ENCODE measurements around the gene KCNK1.

The KCNK1 gene

DNA sequence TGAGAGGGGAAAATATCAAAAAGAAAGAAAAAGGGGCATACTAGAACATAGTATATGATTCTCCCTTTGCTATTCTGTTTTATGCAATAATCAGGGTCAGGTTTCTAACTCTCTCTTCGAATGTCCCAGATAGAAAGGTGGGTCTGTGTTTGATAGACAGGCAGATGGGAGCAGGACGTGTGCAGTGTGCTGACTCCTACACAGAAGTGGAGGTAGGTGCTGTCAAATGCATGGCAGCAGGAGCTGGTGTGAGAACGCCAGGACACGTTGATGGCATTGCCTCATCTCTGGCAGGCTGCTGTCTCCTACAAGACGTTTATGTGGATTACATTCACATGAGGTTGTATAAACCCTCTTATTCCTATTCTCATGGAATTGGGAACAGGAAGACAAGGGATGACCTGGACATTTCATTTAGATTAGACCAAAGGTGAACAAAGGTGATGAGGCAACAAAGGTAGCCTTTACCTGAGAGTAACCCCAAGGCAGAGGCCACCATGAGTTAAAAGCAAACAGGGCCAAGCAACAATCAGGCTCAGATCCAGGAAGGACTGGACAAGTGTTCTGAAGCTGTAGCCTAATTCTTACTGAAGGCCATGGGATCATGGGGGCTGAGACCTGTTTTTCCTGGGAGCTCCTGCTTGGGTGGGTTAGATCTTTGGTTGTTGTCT lies 37.8 kb downstream of the KCNK1 start:
- Histone ChIP-seq H4K20me1 (ENCODE audit: insufficient read depth, low read length) (no peaks in the 10 kb centered on the region), H3K9ac (ENCODE audit: low read depth, low read length) (no peak overlapping the region), H2AFZ (ENCODE audit: low read depth, low read length) (no peak overlapping the region), H3K79me2 (ENCODE audit: insufficient read depth, low read length) (no peaks in the 10 kb centered on the region), H3K27ac (ENCODE audit: low read length) (no peak overlapping the region), H3K36me3 (ENCODE audit: insufficient read depth, low read length) (no peaks in the 10 kb centered on the region), H3K27me3 (ENCODE audit: insufficient read depth, low read length, poor library complexity) (no peaks in the 10 kb centered on the region), H3K4me3 (ENCODE audit: low read depth in 1 of 2, low read length in 2 of 2) (no peak overlapping the region), H3K9me3 (ENCODE audit: insufficient read depth, low read length, severe bottlenecking) (no peaks in the 10 kb centered on the region), H3K4me2 (ENCODE audit: insufficient read depth, low read length) (no peak overlapping the region), H3K4me1 (ENCODE audit: insufficient read depth, low read length) (no peaks in the 10 kb centered on the region)
- no peak for DNase-seq
- ATAC-seq (ENCODE audit: insufficient read depth, low read depth) = no peak
- no peak for TF ChIP-seq EZH2 (IDR thresholded peaks at IDR 0.05; ENCODE audit: borderline replicate concordance, low read depth, low read length, severe bottlenecking)
- TF ChIP-seq, protein P1, sequence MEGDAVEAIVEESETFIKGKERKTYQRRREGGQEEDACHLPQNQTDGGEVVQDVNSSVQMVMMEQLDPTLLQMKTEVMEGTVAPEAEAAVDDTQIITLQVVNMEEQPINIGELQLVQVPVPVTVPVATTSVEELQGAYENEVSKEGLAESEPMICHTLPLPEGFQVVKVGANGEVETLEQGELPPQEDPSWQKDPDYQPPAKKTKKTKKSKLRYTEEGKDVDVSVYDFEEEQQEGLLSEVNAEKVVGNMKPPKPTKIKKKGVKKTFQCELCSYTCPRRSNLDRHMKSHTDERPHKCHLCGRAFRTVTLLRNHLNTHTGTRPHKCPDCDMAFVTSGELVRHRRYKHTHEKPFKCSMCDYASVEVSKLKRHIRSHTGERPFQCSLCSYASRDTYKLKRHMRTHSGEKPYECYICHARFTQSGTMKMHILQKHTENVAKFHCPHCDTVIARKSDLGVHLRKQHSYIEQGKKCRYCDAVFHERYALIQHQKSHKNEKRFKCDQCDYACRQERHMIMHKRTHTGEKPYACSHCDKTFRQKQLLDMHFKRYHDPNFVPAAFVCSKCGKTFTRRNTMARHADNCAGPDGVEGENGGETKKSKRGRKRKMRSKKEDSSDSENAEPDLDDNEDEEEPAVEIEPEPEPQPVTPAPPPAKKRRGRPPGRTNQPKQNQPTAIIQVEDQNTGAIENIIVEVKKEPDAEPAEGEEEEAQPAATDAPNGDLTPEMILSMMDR (IDR thresholded peaks at IDR 0.05; ENCODE audit: borderline replicate concordance, extremely low read depth, low read length, poor library complexity, severe bottlenecking) = no peak

DNA sequence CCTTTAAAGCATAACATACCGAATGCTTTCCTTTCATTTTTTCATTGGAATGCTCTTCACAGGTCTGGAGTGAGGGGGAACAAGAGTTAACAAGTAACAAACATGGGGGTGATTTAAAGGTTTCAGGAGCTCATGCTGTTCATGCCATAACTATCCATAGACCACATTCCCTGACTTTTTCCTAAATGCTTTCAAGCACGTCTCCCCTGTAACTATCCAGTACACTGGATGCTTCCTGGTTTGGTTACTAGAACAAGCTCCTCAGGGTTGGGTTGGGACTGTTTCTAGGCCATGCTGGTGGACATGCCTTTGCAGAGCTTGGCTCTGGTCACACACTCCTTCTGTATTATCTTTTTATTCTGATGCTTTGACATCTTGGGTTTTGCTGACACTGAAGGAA lies 38.6 kb downstream of the KCNK1 start:
- H3K4me1 ChIP-seq (ENCODE audit: insufficient read depth, low read length) = no peaks in the 10 kb centered on the region
- H3K27me3 ChIP-seq (ENCODE audit: insufficient read depth, low read length, poor library complexity) = no peaks in the 10 kb centered on the region
- ATAC-seq (ENCODE audit: insufficient read depth, low read depth) = no peak
- no peak overlapping the region for H3K9ac ChIP-seq (ENCODE audit: low read depth, low read length)
- TF ChIP-seq, protein P1 (IDR thresholded peaks at IDR 0.05; ENCODE audit: borderline replicate concordance, extremely low read depth, low read length, poor library complexity, severe bottlenecking) = no peak
- H3K27ac ChIP-seq (ENCODE audit: low read length) = no peak overlapping the region
- H3K4me2 ChIP-seq (ENCODE audit: insufficient read depth, low read length) = no peak overlapping the region
- H2AFZ ChIP-seq (ENCODE audit: low read depth, low read length) = no peak overlapping the region
- H4K20me1 ChIP-seq (ENCODE audit: insufficient read depth, low read length) = no peaks in the 10 kb centered on the region
- no peak for DNase-seq
- no peaks in the 10 kb centered on the region for H3K79me2 ChIP-seq (ENCODE audit: insufficient read depth, low read length)
- no peaks in the 10 kb centered on the region for H3K36me3 ChIP-seq (ENCODE audit: insufficient read depth, low read length)
- H3K4me3 ChIP-seq (ENCODE audit: low read depth in 1 of 2, low read length in 2 of 2) = no peak overlapping the region
- no peaks in the 10 kb centered on the region for H3K9me3 ChIP-seq (ENCODE audit: insufficient read depth, low read length, severe bottlenecking)

DNA sequence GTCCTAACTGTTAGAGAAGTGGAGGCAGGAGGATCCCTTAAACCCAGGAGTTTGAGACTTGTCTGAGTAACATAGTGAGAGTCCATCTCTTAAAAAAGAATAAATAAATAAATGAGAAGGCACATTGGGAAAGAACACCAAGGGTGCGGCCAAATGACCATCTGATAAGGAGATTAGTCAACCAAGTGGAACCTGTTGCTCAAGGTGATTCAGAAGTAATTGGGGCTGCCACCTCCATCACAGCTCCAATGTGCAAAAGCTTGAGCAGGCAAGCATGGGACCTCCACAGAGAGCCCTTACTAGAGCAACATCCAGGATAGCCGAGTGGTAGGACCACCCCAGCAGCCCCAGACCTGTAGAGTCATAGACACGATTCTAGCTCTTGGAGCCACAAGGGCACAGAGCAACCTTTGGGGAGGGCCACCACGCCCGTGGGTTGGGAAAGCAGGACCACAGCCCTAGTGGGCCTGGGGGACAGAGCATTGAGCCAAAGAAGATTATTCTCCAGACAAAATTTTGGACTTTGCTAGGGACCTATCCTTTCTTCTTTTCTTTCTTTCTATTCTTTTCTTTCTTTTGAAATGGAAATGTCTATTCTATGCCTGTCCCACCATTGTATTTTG lies 40.9 kb downstream of the KCNK1 start:
- Histone ChIP-seq H3K4me1 (ENCODE audit: insufficient read depth, low read length) (no peaks in the 10 kb centered on the region), H3K36me3 (ENCODE audit: insufficient read depth, low read length) (no peaks in the 10 kb centered on the region), H3K4me2 (ENCODE audit: insufficient read depth, low read length) (no peak overlapping the region), H3K9me3 (ENCODE audit: insufficient read depth, low read length, severe bottlenecking) (no peaks in the 10 kb centered on the region), H3K9ac (ENCODE audit: low read depth, low read length) (no peak overlapping the region), H3K4me3 (ENCODE audit: low read depth in 1 of 2, low read length in 2 of 2) (no peak overlapping the region), H3K27me3 (ENCODE audit: insufficient read depth, low read length, poor library complexity) (no peaks in the 10 kb centered on the region), H2AFZ (ENCODE audit: low read depth, low read length) (no peak overlapping the region), H3K27ac (ENCODE audit: low read length) (no peak overlapping the region), H3K79me2 (ENCODE audit: insufficient read depth, low read length) (no peaks in the 10 kb centered on the region), H4K20me1 (ENCODE audit: insufficient read depth, low read length) (no peaks in the 10 kb centered on the region)
- ATAC-seq (ENCODE audit: insufficient read depth, low read depth) = no peak
- no peak for DNase-seq
- TF ChIP-seq EZH2 (IDR thresholded peaks at IDR 0.05; ENCODE audit: borderline replicate concordance, low read depth, low read length, severe bottlenecking) = no peak
- TF ChIP-seq, protein P1 (IDR thresholded peaks at IDR 0.05; ENCODE audit: borderline replicate concordance, extremely low read depth, low read length, poor library complexity, severe bottlenecking) = no peak

Data from DND-41 (cell line).